Gastroesophageal sphincter (tissue), 3 donors: ENCODE results near the gene TPBG.

Experiments
- EP300 ChIP-seq: sonication (generic); formaldehyde crosslinking; IDR thresholded peaks from one replicate; pipeline ENCODE4 v1.6.1; 2017; ENCODE audit warnings: antibody characterized with exemption, mild to moderate bottlenecking
- POLR2A ChIP-seq, 2 donors: fragments of 450-650 bp; IDR thresholded peaks; one replicate each; pipeline ENCODE4 v1.6.1; 2017; ENCODE audit warnings: antibody characterized with exemption in 2 of 2, mild to moderate bottlenecking in 2 of 2, moderate library complexity in 1 of 2
- POLR2AphosphoS5 ChIP-seq: sonication (generic); formaldehyde crosslinking; IDR thresholded peaks from one replicate; pipeline ENCODE4 v1.6.1; 2017; ENCODE audit warnings: antibody characterized with exemption
- TF ChIP-seq, protein P1 (sequence below), 4 experiments: fragments of 200-600 bp in 2 of 4; fragments of 450-650 bp in 2 of 4; sonication (generic) in 1 of 4; IDR thresholded peaks; one replicate each; pipeline ENCODE4 v1.5.1; 2017 to 2019; ENCODE audit warnings: antibody characterized with exemption in 4 of 4, mild to moderate bottlenecking in 2 of 4, moderate library complexity in 2 of 4

DNA sequence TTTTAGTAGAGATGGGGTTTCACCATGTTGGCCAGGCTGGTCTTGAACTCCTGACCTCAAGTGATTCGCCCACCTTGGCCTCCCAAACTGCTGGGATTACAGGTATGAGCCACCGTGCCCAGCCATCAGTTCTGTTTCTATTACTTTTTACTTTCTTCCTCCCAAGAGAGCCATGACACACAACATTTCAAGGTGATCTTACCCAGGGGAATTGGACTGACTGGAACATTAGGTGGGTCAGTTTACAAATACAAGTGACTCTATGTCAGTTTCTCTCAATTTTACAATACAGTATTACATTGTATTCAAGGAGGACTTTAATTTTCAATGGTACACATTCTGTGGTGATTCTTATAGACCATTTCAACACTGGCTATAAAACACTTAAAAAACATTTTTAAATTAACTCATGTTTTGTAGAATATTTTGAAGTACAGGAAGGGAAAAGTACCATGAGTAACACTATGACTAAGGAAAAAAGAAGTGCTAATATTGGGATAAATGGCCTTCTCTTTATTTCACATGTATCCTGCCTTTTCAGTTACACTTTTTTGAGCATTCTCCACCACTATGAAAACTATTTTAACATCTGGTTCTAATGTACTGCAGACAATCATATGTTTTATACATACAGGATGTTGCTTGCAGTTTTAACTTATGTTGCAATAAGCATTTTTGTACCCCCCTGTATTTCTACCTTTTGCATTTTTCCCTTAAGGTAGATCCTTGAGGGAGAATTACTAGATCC lies 8.4 kb downstream of the TPBG start:
- TF ChIP-seq, protein P1, sequence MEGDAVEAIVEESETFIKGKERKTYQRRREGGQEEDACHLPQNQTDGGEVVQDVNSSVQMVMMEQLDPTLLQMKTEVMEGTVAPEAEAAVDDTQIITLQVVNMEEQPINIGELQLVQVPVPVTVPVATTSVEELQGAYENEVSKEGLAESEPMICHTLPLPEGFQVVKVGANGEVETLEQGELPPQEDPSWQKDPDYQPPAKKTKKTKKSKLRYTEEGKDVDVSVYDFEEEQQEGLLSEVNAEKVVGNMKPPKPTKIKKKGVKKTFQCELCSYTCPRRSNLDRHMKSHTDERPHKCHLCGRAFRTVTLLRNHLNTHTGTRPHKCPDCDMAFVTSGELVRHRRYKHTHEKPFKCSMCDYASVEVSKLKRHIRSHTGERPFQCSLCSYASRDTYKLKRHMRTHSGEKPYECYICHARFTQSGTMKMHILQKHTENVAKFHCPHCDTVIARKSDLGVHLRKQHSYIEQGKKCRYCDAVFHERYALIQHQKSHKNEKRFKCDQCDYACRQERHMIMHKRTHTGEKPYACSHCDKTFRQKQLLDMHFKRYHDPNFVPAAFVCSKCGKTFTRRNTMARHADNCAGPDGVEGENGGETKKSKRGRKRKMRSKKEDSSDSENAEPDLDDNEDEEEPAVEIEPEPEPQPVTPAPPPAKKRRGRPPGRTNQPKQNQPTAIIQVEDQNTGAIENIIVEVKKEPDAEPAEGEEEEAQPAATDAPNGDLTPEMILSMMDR (IDR thresholded peaks at IDR 0.05), result no peak
- TF ChIP-seq POLR2A (IDR thresholded peaks at IDR 0.05), result no peak
- TF ChIP-seq EP300, result no peak
- no peak for TF ChIP-seq POLR2AphosphoS5
